Activated naive CD8-positive, alpha-beta T cell treated with anti-CD3 and anti-CD28 coated beads, Interleukin-2, amount 50 U/mL, for 24 hours (primary cell): Measurements from ENCODE around the gene SLC17A6.

Experiments
- ATAC-seq: fragments of 150-1000 bp; cut with Tn5 transposase; one replicate; pipeline ENCODE4 v1.10.0; 2021
- DNase-seq: peaks from one replicate; pipeline ENCODE4 v3.0.0; 2021
- H3K27ac Mint-ChIP-seq: one replicate; pipeline ENCODE4 v1.8.0; 2021; ENCODE audit warnings: mild to moderate bottlenecking, mixed read lengths
- H3K27me3 Mint-ChIP-seq: one replicate; pipeline ENCODE4 v1.8.0; 2021; ENCODE audit warnings: mixed read lengths
- H3K36me3 Mint-ChIP-seq: one replicate; pipeline ENCODE4 v1.8.0; 2021; ENCODE audit warnings: low read depth, mixed read lengths
- H3K4me1 Mint-ChIP-seq: one replicate; pipeline ENCODE4 v1.8.0; 2021; ENCODE audit warnings: mixed read lengths
- H3K4me3 Mint-ChIP-seq: one replicate; pipeline ENCODE4 v1.8.0; 2021; ENCODE audit warnings: mild to moderate bottlenecking, moderate library complexity, mixed read lengths
- H3K9me3 Mint-ChIP-seq: one replicate; pipeline ENCODE4 v1.8.0; 2021; ENCODE audit warnings: mixed read lengths

SLC17A6 gene

DNA sequence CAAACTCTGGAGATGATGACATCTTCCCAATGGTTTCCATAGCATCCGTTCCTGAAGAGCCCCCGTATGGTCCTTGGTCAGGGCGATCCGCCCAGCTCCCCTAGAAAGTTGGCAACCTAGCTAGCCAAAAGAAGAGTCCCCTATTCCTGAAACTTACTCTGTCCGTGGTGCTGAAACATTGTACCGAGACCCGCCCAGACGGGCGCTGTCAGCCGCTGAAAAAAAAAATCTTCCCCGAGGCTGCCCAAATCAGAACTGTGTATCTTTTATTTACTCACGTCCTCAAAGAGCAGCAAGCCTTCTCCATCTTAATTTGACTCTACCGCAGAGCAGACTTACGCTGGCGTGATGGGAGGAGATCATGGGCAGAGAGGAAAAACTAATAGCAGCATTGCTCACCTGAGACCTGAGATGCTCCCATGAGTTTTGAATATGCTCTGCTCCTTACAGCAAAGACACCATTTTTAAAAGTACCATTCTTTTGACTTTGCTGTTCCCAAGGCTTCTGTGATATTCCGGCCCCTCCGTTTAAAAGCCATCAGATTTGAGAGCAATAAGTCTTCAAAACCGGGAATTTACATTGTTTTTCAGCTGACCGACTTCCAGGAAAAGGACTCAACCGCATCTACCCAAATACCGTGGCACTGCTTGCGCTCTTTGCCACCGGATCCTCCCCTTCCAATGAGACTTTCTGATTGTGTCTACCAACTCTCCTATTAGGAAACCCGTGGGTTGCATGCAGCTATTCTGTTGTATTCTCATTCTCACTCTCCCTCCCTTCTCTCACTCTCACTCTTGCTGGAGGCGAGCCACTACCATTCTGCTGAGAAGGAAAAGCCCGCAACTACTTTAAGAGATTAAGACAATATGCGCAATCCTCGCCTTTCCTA is at the start of gene SLC17A6:
Gene SLC17A6 (plus strand): TSS at position 786 of the 890 bp plus-strand sequence. CDS start 153 bp downstream, outside the sequence.
- peaks cover 4% of the 10 kb centered on the region for H3K36me3 Mint-ChIP-seq
- H3K4me1 Mint-ChIP-seq: peaks cover 6% of the 10 kb centered on the region
- DNase-seq (peak; percentile 15), ATAC-seq (no peak)
- peaks cover 62% of the 10 kb centered on the region for H3K27me3 Mint-ChIP-seq
- H3K9me3 Mint-ChIP-seq: no peaks in the 10 kb centered on the region
- no peak within 1 kb of the TSS for H3K4me3 Mint-ChIP-seq
- H3K27ac Mint-ChIP-seq: no peak within 1 kb of the TSS

- H3K4me3 Mint-ChIP-seq: no peak overlapping the region
Measured at GRCh38 chr11:22302368-22302767, 35.8 kb upstream of the SLC17A6 start.

GRCh38 chr11:22304337-22304961 is 33.7 kb upstream of the SLC17A6 start:
- DNase-seq (no peak), ATAC-seq (no peak)
- Mint-ChIP-seq H3K4me1 (no peaks in the 10 kb centered on the region), H3K4me3 (no peak overlapping the region), H3K9me3 (no peaks in the 10 kb centered on the region), H3K27ac (no peak overlapping the region), H3K36me3 (no peaks in the 10 kb centered on the region), H3K27me3 (peaks cover 16% of the 10 kb centered on the region)

More at GRCh38 chr11:22302368-22302767, 35.8 kb upstream of the SLC17A6 start:
- no peak for DNase-seq
- Mint-ChIP-seq H3K9me3 (no peaks in the 10 kb centered on the region), H3K27ac (no peak overlapping the region), H3K36me3 (no peaks in the 10 kb centered on the region), H3K27me3 (peaks cover 16% of the 10 kb centered on the region), H3K4me1 (no peaks in the 10 kb centered on the region)
- ATAC-seq: no peak

GRCh38 chr11:22317656-22318055 is 20.5 kb upstream of the SLC17A6 start:
- DNase-seq (no peak), ATAC-seq (no peak)
- no peaks in the 10 kb centered on the region for H3K4me1 Mint-ChIP-seq
- no peak overlapping the region for H3K4me3 Mint-ChIP-seq
- no peaks in the 10 kb centered on the region for H3K9me3 Mint-ChIP-seq
- H3K27me3 Mint-ChIP-seq: peaks cover 3% of the 10 kb centered on the region
- no peak overlapping the region for H3K27ac Mint-ChIP-seq
- H3K36me3 Mint-ChIP-seq: no peaks in the 10 kb centered on the region

DNA sequence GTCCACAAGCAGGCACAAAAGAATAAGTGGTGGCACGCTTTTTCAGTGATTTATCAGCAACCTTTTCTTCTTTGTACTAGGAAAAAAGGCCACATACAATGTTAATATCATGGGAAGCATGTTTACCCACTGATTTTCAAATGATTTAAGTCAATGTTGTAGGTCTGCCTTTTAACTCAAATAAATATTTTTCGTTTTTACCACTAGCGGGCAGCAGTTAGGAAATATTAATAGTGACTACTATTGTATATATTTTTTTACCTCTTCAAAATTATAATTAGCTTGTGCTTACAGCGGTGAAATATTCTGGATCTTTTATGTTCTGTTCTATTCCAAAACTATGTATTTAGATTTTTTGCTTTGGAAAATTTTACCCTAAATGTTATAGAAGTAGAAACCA is 6.4 kb upstream of the SLC17A6 start:
- Mint-ChIP-seq H3K36me3 (no peaks in the 10 kb centered on the region), H3K27ac (no peak overlapping the region), H3K4me1 (no peaks in the 10 kb centered on the region), H3K4me3 (no peak overlapping the region), H3K27me3 (peaks cover 6% of the 10 kb centered on the region), H3K9me3 (no peaks in the 10 kb centered on the region)
- no peak for ATAC-seq
- DNase-seq: no peak

- no peak for ATAC-seq
- H3K27me3 Mint-ChIP-seq: peaks cover 49% of the 10 kb centered on the region
- H3K4me1 Mint-ChIP-seq: peaks cover 6% of the 10 kb centered on the region
Measured at GRCh38 chr11:22336587-22336986, 1.6 kb upstream of the SLC17A6 start.

GRCh38 chr11:22339611-22340010 is 1.4 kb downstream of the SLC17A6 start:
- DNase-seq: no peak
- H3K27me3 Mint-ChIP-seq: peaks cover 79% of the 10 kb centered on the region
- no peak overlapping the region for H3K4me3 Mint-ChIP-seq
- peaks cover 4% of the 10 kb centered on the region for H3K36me3 Mint-ChIP-seq
- no peak overlapping the region for H3K27ac Mint-ChIP-seq
- H3K4me1 Mint-ChIP-seq: peaks cover 9% of the 10 kb centered on the region
- no peaks in the 10 kb centered on the region for H3K9me3 Mint-ChIP-seq
- no peak for ATAC-seq

More at GRCh38 chr11:22336587-22336986, 1.6 kb upstream of the SLC17A6 start:
- peaks cover 4% of the 10 kb centered on the region for H3K36me3 Mint-ChIP-seq
- H3K9me3 Mint-ChIP-seq: no peaks in the 10 kb centered on the region
- no peak for DNase-seq
- H3K27ac Mint-ChIP-seq: no peak overlapping the region
- H3K4me3 Mint-ChIP-seq: no peak overlapping the region

DNA sequence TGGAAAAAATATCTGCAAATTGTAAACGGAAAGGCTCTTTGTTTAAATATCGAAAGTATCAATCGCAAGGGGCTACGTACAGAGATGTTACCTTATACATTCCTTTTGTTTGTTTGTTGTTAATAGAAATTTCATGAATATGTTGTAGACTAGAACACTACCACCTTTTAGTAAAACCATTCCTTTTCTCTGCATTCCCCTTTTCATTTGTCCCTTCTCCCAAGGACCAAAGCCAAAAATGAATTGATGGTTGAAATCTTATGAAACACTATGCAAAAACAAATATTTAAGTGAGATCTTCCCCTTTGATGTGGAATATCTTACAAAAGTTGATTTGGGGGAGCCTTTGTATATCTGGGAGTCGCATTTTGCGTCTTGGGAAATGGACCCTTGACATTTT is 2.1 kb downstream of the SLC17A6 start:
- DNase-seq (no peak), ATAC-seq (no peak)
- peaks cover 82% of the 10 kb centered on the region for H3K27me3 Mint-ChIP-seq
- H3K9me3 Mint-ChIP-seq: no peaks in the 10 kb centered on the region
- H3K27ac Mint-ChIP-seq: no peak overlapping the region
- H3K4me3 Mint-ChIP-seq: no peak overlapping the region
- peaks cover 4% of the 10 kb centered on the region for H3K36me3 Mint-ChIP-seq
- peaks cover 9% of the 10 kb centered on the region for H3K4me1 Mint-ChIP-seq

DNA sequence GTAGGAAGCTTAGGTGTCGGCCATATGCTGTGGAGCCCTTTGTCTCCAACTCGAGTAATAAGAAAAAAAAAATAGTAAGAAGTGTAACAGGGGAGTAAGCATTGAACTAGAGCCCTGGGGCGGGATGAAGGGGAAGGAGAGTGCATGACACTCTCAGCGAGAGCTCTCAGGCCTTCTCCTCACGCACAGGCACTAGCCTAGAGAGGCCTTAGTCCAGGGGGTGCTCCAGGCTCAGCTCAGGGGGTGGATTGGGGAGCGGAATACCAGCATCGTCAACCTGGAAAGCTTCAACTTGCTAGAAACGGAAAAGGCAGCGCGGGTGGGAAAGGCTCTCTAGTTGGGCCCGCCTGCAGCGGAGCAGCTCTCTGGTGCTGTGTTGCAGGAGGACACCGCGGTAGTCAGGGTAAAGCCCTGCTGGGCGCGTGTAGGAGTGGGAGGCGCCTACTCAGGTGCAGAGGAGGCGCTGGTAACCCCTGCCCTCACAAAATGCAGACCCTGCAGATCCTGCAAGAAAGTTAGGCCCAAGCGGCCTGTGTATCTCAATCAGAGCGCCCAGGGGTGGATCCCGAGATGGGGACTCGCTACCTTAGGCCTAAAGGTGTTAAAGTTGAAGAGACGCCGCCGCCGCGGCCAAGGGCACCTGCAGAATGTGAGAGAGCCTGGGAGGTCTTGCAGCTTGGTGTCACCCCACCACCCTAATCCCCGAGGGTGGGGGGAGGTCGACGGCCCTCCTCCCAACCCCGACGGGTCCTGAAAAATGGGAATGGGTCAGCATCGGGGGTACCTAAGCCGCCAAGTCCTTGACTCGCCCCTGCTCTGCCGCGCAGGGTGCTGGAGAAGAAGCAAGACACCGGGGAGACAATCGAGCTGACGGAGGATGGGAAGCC is 2.8 kb downstream of the SLC17A6 start:
- H3K9me3 Mint-ChIP-seq: no peaks in the 10 kb centered on the region
- no peak overlapping the region for H3K27ac Mint-ChIP-seq
- no peak overlapping the region for H3K4me3 Mint-ChIP-seq
- peaks cover 4% of the 10 kb centered on the region for H3K36me3 Mint-ChIP-seq
- peaks cover 9% of the 10 kb centered on the region for H3K4me1 Mint-ChIP-seq
- DNase-seq: no peak
- H3K27me3 Mint-ChIP-seq: peaks cover 84% of the 10 kb centered on the region
- no peak for ATAC-seq

DNA sequence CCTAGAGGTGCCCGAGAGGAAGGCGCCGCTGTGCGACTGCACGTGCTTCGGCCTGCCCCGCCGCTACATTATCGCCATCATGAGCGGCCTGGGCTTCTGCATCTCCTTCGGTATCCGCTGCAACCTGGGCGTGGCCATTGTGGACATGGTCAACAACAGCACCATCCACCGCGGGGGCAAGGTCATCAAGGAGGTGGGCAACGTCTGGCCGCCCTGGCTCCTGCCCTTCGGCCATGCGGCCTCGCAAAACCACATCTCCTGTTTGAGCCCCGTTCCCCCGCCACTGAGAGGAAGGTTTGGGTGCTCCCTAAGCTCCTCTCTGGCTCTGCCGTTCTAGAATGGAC is 3.4 kb downstream of the SLC17A6 start:
- Mint-ChIP-seq H3K36me3 (peaks cover 4% of the 10 kb centered on the region), H3K27me3 (peaks cover 84% of the 10 kb centered on the region), H3K9me3 (no peaks in the 10 kb centered on the region), H3K27ac (no peak overlapping the region), H3K4me3 (no peak overlapping the region), H3K4me1 (peaks cover 9% of the 10 kb centered on the region)
- DNase-seq (no peak), ATAC-seq (peak; percentile 28)

DNA sequence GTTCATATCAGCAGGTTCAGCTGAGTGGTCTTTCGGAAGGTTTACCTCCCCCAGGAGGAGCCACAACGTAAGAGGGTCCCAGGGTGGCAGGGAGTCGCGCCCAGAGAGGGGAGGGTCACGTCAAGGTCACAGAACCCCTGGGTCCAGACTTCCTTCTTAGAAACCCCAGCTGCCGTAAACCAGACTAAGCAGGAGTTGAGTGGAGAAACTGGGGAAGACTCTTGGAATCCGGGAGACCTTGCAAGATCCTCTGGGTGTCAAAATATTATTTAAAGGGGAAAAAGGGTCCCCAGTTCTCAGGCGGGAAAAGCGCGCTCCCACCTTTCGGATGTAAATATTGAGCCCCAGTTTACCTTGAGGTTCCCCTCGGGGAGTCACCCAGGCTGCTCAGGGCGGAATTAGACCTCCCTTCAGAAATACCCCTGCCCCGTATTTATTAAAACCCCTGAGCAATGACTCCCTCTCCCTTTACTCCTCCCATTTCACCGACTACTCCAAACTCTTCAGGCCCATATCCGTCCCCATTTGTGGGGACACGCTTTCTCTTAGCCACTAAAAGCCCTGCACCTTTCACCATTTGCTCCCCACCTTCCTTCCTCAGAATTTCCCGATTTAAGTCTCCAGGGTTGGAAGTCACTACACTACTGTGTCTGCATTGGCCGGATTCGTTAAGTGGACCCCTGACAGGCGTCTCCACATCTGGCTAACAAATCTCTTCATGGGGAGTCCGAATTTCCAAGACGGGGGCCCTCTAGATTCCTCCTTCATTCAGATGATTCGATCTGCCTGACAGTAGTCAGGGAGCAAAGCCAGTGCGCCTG is 4.2 kb downstream of the SLC17A6 start:
- ATAC-seq (no peak), DNase-seq (no peak)
- no peak overlapping the region for H3K27ac Mint-ChIP-seq
- peaks cover 4% of the 10 kb centered on the region for H3K36me3 Mint-ChIP-seq
- H3K9me3 Mint-ChIP-seq: no peaks in the 10 kb centered on the region
- no peak overlapping the region for H3K4me3 Mint-ChIP-seq
- peaks cover 80% of the 10 kb centered on the region for H3K27me3 Mint-ChIP-seq
- peaks cover 9% of the 10 kb centered on the region for H3K4me1 Mint-ChIP-seq

DNA sequence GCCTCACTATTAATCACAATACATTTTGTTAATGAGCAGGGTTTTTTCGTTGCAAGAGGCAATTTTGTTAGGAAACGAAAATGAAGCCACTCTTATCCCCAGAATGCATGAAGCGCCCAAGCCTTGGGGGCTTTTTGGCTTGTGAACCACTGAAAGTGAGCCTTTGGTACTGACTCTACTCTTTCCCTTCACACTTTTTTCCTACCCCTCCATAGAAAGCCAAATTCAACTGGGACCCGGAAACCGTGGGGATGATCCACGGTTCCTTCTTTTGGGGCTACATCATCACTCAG is 4.8 kb downstream of the SLC17A6 start:
- no peak for DNase-seq
- ATAC-seq: no peak
- Mint-ChIP-seq H3K27ac (no peak overlapping the region), H3K36me3 (peaks cover 4% of the 10 kb centered on the region), H3K27me3 (peaks cover 77% of the 10 kb centered on the region), H3K4me3 (no peak overlapping the region), H3K4me1 (peaks cover 9% of the 10 kb centered on the region), H3K9me3 (no peaks in the 10 kb centered on the region)

DNA sequence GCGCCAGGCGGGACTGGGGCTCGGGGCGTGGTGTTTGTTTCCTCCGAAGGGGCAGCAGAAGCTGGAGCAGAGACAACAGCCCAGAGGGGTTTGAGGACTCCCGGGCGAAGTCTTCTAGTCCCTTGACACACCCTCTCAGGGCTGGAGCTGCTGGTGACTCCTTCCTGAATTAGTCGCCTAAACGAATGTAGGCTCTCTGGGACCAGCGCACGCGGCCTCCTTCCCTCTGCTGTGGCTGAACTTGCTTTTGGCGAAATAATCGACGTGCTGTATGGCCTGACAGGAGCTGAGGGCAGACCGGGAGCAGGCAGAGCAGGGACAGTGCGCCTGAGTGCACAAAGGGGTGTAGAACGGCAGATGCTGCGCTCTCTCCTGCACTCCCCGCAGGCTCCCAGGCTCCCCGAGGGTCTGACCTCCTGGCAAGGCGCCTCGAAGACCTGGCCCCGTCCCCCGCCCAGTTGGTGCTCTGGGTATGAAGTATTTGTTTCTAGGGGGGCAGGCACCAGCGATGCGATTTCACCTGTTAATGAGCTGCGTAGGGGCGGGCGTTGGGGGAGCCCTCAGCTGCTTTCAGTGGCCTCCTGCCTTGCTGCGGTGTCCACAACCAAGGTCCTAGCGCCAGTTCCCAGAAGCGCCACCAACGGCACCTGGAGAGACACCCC is 5.3 kb downstream of the SLC17A6 start:
- ATAC-seq: no peak
- Mint-ChIP-seq H3K4me1 (peaks cover 9% of the 10 kb centered on the region), H3K4me3 (no peak overlapping the region), H3K36me3 (peaks cover 4% of the 10 kb centered on the region), H3K9me3 (no peaks in the 10 kb centered on the region), H3K27ac (no peak overlapping the region), H3K27me3 (peaks cover 73% of the 10 kb centered on the region)
- no peak for DNase-seq
